GM10266 (cell line): Measurements from ENCODE around the gene FUT4.
"Not testable (repeated sequence)": the region's sequence is repeated elsewhere in the genome, so short reads cannot be mapped to it uniquely, and the experiment has no call there.

ENCODE experiments used
- DNase-seq: peaks from one replicate; pipeline ENCODE4 v3.0.0; 2012; ENCODE audit errors: extremely low spot score
- TF ChIP-seq, protein P1 (sequence below): IDR thresholded peaks from 2 replicates; pipeline ENCODE4 v1.5.1; 2012; ENCODE audit warnings: mild to moderate bottlenecking, low read depth; ENCODE audit not compliant: control insufficient read depth, insufficient read depth; ENCODE audit errors: missing control alignments

The FUT4 gene

DNA sequence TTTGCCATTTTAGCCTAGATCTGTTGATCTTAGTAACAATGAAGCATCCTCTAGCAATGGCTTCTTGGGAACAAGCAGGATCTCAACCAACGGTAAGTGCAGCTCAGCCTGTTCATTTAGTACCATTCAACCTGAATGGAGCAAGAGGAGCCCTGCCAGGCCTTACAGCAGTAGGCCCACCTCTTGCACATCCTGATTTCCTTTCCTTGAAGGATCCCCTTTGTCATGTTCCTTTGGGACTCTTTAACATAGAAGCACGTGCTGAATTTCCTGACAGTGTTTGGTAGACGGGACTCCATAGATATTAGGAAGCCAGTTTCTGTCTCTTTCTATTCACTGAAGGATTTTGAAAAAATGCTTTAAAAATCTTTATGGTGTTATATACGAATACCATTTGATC, 25.0 kb downstream of the FUT4 start:
- TF ChIP-seq, protein P1, sequence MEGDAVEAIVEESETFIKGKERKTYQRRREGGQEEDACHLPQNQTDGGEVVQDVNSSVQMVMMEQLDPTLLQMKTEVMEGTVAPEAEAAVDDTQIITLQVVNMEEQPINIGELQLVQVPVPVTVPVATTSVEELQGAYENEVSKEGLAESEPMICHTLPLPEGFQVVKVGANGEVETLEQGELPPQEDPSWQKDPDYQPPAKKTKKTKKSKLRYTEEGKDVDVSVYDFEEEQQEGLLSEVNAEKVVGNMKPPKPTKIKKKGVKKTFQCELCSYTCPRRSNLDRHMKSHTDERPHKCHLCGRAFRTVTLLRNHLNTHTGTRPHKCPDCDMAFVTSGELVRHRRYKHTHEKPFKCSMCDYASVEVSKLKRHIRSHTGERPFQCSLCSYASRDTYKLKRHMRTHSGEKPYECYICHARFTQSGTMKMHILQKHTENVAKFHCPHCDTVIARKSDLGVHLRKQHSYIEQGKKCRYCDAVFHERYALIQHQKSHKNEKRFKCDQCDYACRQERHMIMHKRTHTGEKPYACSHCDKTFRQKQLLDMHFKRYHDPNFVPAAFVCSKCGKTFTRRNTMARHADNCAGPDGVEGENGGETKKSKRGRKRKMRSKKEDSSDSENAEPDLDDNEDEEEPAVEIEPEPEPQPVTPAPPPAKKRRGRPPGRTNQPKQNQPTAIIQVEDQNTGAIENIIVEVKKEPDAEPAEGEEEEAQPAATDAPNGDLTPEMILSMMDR = no peak
- no peak for DNase-seq

DNA sequence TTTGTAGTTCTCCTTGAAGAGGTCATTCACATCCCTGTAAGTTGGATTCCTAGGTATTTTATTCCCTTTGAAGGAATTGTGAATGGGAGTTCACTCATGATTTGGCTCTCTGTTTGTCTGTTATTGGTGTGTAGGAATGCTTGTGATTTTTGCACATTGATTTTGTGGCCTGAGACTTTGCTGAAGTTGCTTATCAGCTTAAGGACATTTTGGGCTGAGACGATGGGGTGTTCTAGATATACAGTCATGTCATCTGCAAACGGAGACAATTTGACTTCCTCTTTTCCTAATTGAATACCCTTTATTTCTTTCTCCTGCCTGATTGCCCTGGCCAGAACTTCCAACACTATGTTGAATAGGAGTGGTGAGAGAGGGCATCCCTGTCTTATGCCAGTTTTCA, 29.3 kb downstream of the FUT4 start:
- DNase-seq = not testable (repeated sequence)

DNA sequence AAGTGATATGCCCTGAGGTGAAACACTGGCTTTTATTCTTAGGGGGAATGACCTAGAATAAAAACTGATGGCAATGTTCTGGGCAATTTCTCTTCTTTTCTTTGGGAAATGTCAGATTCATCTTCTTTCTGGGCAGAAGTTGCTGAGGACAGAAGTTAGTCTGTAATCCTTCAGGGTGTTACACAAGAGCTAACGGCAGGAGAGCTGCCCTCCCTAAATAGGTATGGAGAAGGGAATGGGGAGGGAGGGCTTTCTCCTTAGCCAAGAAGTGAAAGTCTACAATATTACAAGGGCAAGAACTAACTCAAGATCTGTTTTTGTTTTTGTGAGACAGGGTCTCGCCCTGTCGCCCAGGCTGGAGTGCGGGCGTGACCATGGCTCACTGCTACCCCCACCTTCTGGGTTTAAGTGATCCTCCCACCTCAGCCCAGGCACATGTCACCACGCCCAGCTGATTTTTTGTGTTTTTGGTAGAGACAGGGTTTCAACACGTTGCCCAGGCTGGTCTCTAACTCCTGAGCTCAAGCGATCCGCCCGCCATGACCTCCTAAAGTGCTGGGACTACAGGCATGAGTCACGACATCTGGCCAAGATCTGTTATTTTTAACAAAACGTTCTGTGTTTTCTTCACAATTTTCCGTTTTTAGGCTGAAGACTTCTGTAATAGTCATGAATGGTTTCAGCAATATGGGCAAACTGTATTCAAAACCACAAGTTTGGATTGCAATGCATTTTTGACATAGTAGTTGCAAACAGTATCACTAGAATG, 30.7 kb downstream of the FUT4 start:
- no peak for DNase-seq
- TF ChIP-seq, protein P1 = no peak

DNA sequence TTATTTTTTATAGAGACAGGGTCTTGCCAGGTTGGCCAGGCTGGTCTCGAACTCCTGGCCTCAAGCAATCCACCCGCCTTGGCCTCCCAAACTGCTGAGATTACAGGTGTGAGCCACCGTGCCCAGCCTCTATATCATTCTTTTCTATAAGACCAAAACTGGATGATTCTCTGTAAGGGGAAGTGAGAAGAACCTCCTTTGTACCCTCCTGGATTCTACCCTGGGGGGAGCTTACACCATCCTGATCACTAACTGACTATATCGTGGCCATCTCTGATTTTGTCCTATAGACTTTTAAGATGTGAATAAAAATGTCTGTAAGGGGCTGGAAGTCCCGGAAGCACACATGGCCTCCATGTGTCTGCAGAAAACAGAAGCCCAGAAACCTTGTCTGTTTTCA, 32.6 kb downstream of the FUT4 start:
- no peak for DNase-seq

DNA sequence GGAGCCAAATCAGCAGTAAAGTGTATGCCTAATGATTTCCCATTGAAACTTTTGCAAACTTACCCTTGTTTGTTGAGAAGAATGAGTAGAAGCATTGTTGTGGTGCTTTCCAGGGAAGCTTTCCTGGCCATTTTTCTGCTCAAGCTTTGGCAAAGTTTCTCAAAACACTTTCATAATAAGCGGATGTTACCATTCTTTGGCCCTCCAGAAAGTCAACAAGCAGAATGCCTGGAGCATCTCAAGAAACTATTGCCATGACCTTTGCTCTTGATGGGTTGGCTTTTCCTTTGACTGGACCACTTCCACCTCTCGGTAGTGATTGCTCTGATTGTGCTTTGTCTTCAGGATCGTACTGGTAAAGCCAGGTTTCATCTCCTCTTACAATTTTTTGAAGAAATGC, 34.1 kb downstream of the FUT4 start:
- TF ChIP-seq, protein P1 = no peak
- DNase-seq = no peak

More for the DNA sequence above, 32.6 kb downstream of the FUT4 start:
- TF ChIP-seq, protein P1 = no peak

DNA sequence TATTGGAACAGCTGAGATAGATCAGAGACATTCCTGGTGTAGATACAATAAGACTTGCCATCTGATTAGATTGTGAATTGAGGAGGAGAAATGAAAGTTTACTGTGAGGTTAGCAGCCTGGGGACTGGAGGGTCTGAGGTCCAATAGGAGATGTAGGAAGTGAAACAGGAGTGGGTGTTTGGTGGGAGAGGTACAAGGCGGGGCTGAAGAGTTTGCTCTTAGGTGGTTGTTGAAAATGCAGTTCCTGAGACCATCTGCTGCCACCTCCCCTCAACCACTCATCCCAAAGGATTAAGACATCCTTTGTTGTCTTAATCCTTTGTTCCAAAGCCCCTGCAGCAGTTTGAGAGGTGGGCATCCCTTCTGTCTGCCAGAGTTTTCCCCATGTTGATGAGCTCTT, 38.2 kb downstream of the FUT4 start:
- TF ChIP-seq, protein P1 = no peak
- DNase-seq = peak; percentile 67

DNA sequence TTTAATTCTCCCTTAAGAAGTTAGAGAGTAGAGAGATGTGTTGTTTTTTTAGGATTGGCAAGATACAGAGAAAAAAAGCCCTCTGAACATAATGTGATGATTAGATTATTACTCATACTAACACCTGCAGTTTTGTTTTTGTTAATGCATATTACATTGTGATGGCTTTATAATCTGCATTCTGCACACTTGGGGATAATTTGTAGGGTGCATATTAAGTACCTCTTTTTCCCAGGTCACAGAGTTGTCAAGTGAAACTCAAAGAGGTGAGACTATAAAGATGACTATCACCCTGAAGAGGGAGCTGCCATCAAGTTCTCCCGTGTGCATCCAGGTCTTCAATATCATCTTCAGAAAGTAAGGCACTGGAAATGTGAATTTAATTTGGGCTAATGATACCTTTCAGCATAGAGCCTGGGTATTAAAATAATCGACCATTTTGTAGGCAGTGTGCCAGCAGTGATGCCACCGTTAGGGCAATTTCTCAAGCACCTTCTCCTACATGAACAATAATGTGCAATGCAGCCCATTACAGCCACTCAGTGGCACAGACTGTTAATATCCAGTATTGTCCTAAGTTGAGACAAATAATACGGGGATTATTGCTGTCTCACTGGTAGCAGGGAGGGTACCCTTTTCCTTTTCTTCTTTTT, 39.6 kb downstream of the FUT4 start:
- TF ChIP-seq, protein P1 = no peak
- DNase-seq = no peak
